GM18907 (cell line): ENCODE results near the gene RAD23A.

Experiments
- ATAC-seq: cut with Tn5 transposase; IDR thresholded peaks from one replicate; pipeline ENCODE4 v1.9.1; 2021; ENCODE audit warnings: mild to moderate bottlenecking, moderate library complexity; ENCODE audit not compliant: unreplicated experiment

The RAD23A gene

GRCh38 chr19:13001502-13002165 lies 56.0 kb downstream of the RAD23A start:
- ATAC-seq, result no peak

GRCh38 chr19:13002166-13002898 lies 56.7 kb downstream of the RAD23A start:
- ATAC-seq, result no peak

DNA sequence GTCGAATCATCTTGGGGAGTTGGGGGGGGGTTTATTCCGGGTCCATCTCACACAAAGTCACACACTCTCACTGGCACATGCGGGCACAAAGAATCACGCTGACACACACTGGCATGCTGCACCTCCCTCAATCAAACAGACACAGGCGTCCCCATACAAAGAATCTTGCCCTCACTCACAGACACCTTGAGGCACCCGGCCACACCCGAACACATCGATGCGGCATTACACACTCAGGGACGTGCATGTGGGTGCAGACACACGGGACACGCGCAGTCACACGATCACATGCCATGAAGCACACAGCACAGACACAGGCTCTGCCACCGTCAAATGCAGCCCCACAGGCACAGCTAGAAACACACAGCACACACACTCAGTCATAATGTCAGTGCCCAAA lies 57.4 kb downstream of the RAD23A start:
- ATAC-seq, result no peak
